Stimulated activated CD4-positive, alpha-beta T cell treated with anti-CD3 and anti-CD28 coated beads, Interleukin-2, amount 100 ng/mL, for 4 hours (primary cell): ENCODE data around the gene SUPT20H.
A peak's percentile ranks its signal among the peaks of the same experiment; 100 is the strongest.

Experiments
- DNase-seq: peaks from one replicate; pipeline ENCODE4 v3.0.0-alpha.2; 2020; ENCODE audit warnings: low read depth

Gene SUPT20H

GRCh38 chr13:37058910-37059847 is at the start of gene SUPT20H:
TSS of gene SUPT20H (minus strand) at chr13:37059688. CDS start at chr13:37051490, 8,198 bp downstream.
- peak; percentile 90 for DNase-seq

GRCh38 chr13:37109051-37109678 is 49.7 kb upstream of the SUPT20H start:
- no peak for DNase-seq

GRCh38 chr13:37107868-37108267 is 48.4 kb upstream of the SUPT20H start:
- no peak for DNase-seq

- no peak for DNase-seq
Observed at GRCh38 chr13:37107456-37107855, 48.0 kb upstream of the SUPT20H start.

GRCh38 chr13:37106642-37107041 is 47.2 kb upstream of the SUPT20H start:
- DNase-seq, result no peak

- no peak for DNase-seq
Observed at GRCh38 chr13:37105251-37105714, 45.8 kb upstream of the SUPT20H start, which contains the start of gene CSNK1A1L. TSS of gene CSNK1A1L (minus strand) at chr13:37105664. CDS start at chr13:37105256, 408 bp downstream.

- no peak for DNase-seq
Observed at GRCh38 chr13:37102896-37103295, 43.4 kb upstream of the SUPT20H start.

- no peak for DNase-seq
Observed at GRCh38 chr13:37101201-37101600, 41.7 kb upstream of the SUPT20H start.

- DNase-seq, result no peak
Observed at GRCh38 chr13:37100731-37101130, 41.2 kb upstream of the SUPT20H start.

GRCh38 chr13:37097076-37097475 is 37.6 kb upstream of the SUPT20H start:
- no peak for DNase-seq

GRCh38 chr13:37094840-37095239 is 35.4 kb upstream of the SUPT20H start:
- no peak for DNase-seq

GRCh38 chr13:37094099-37094498 is 34.6 kb upstream of the SUPT20H start:
- no peak for DNase-seq

GRCh38 chr13:37091835-37092234 is 32.3 kb upstream of the SUPT20H start:
- DNase-seq, result no peak

GRCh38 chr13:37090912-37091311 is 31.4 kb upstream of the SUPT20H start:
- DNase-seq, result no peak

GRCh38 chr13:37089495-37089894 is 30.0 kb upstream of the SUPT20H start:
- no peak for DNase-seq

- DNase-seq, result no peak
Observed at GRCh38 chr13:37087486-37087885, 28.0 kb upstream of the SUPT20H start.

- no peak for DNase-seq
Observed at GRCh38 chr13:37085606-37086005, 26.1 kb upstream of the SUPT20H start.

GRCh38 chr13:37076818-37077217 is 17.3 kb upstream of the SUPT20H start:
- DNase-seq, result no peak

- DNase-seq, result no peak
Observed at GRCh38 chr13:37075164-37075563, 15.7 kb upstream of the SUPT20H start.

- no peak for DNase-seq
Observed at GRCh38 chr13:37074703-37075102, 15.2 kb upstream of the SUPT20H start.

GRCh38 chr13:37072024-37072423 is 12.5 kb upstream of the SUPT20H start:
- DNase-seq, result no peak

GRCh38 chr13:37070956-37071355 is 11.5 kb upstream of the SUPT20H start:
- no peak for DNase-seq

- no peak for DNase-seq
Observed at GRCh38 chr13:37070145-37070695, 10.7 kb upstream of the SUPT20H start.
